Right cardiac atrium (tissue), 5 donors: ENCODE results near the gene PLIN4. TPM values are rescaled to one million over a fixed set of nuclear protein-coding genes. Genes with fewer than 3 reads are reported as not detected.
"Not testable (repeated sequence)": the region's sequence is repeated elsewhere in the genome, so short reads cannot be mapped to it uniquely, and the experiment has no call there.

Experiments
- ATAC-seq, 2 donors: fragments of 200-7000 bp; cut with Tn5 transposase; one replicate each; pipeline versions ENCODE4 v1.8.0 to v1.9.1; 2020; ENCODE audit warnings: moderate library complexity in 2 of 2, mild to moderate bottlenecking in 1 of 2
- DNase-seq, 3 donors: peaks; one replicate each; pipeline ENCODE4 v3.0.0-alpha.2; 2020
- H3K27ac ChIP-seq: one replicate; pipeline ENCODE4 v1.5.1; 2013; ENCODE audit warnings: mild to moderate bottlenecking, low read length, control low read depth, moderate library complexity
- H3K27me3 ChIP-seq: one replicate; pipeline ENCODE4 v1.6.1; 2013; ENCODE audit not compliant: control insufficient read depth, insufficient read depth
- H3K4me1 ChIP-seq: one replicate; pipeline ENCODE4 v1.6.1; 2013; ENCODE audit warnings: low read length; ENCODE audit not compliant: control insufficient read depth, insufficient read depth
- H3K4me3 ChIP-seq: one replicate; pipeline ENCODE4 v1.5.1; 2013; ENCODE audit warnings: low read length, control low read depth
- H3K9me3 ChIP-seq: one replicate; pipeline ENCODE4 v1.6.1; 2013; ENCODE audit warnings: low read length; ENCODE audit not compliant: control insufficient read depth
- WGBS: extraction: QIAGEN DNeasy Blood & Tissue Kit; methylation state at CpG from one replicate; pipeline ENCODE4 v1.1.7; 2013; 5-methylcytosine and 5-hydroxymethylcytosine counted together
- intact Hi-C, 4 donors: fragments of 100-400 bp; cut with DNase I; formaldehyde crosslinking; loops; one replicate each; pipeline versions ENCODE4 v1.11.0 to v1.14.0; 2022 to 2023
- long read RNA-seq, 4 donors: library from polyadenylated mRNA; unstranded; transcript quantifications; one replicate each; pipeline ENCODE4 v2.0.0, GENCODE V29; 2020 to 2021
- polyA plus RNA-seq: library from polyadenylated mRNA; stranded (reverse); fragments of 200-250 nt; gene quantifications from one replicate; pipeline ENCODE4 v1.2.3, GENCODE V29; 2013
- total RNA-seq, 4 donors: library from RNA; stranded (reverse); fragmentation: NEBNext Ultra II Directional; extraction: Animal tissue kit (Norgen Biotek cat#: 25700); gene quantifications; one replicate each; pipeline ENCODE4 v1.2.1, GENCODE V29; 2021
- donor health status: healthy with polysubstance abuse.
- donor health status: DM: no; HTN: yes; CAD: no.
- donor health status: DM: no; HTN: no; CAD: no.
- donor health status: DM: no; HTN: yes; CAD: no; lungs with severe emphysema.
- donor health status: DM: yes; HTN: yes; CAD: no.

Gene PLIN4, protein sequence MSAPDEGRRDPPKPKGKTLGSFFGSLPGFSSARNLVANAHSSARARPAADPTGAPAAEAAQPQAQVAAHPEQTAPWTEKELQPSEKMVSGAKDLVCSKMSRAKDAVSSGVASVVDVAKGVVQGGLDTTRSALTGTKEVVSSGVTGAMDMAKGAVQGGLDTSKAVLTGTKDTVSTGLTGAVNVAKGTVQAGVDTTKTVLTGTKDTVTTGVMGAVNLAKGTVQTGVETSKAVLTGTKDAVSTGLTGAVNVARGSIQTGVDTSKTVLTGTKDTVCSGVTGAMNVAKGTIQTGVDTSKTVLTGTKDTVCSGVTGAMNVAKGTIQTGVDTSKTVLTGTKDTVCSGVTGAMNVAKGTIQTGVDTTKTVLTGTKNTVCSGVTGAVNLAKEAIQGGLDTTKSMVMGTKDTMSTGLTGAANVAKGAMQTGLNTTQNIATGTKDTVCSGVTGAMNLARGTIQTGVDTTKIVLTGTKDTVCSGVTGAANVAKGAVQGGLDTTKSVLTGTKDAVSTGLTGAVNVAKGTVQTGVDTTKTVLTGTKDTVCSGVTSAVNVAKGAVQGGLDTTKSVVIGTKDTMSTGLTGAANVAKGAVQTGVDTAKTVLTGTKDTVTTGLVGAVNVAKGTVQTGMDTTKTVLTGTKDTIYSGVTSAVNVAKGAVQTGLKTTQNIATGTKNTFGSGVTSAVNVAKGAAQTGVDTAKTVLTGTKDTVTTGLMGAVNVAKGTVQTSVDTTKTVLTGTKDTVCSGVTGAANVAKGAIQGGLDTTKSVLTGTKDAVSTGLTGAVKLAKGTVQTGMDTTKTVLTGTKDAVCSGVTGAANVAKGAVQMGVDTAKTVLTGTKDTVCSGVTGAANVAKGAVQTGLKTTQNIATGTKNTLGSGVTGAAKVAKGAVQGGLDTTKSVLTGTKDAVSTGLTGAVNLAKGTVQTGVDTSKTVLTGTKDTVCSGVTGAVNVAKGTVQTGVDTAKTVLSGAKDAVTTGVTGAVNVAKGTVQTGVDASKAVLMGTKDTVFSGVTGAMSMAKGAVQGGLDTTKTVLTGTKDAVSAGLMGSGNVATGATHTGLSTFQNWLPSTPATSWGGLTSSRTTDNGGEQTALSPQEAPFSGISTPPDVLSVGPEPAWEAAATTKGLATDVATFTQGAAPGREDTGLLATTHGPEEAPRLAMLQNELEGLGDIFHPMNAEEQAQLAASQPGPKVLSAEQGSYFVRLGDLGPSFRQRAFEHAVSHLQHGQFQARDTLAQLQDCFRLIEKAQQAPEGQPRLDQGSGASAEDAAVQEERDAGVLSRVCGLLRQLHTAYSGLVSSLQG (N-terminal part only)
- total RNA-seq (100 to 1,000 TPM; 102 to 201 (median 112) TPM), polyA plus RNA-seq (171 TPM)
- long read RNA-seq, donor 1, full-length matches to known transcripts, result 6 of 365 reads
- long read RNA-seq, donor 1, partial matches to known transcripts, result 116 of 365 reads
- long read RNA-seq, donor 1, other reads (novel, unspliced or antisense), result 243 of 365 reads
- long read RNA-seq, donor 2, partial matches to known transcripts, result 188 of 235 reads
- long read RNA-seq, donor 2, other reads (novel, unspliced or antisense), result 47 of 235 reads
- long read RNA-seq, donor 3, full-length matches to known transcripts, result 2 of 516 reads
- long read RNA-seq, donor 3, partial matches to known transcripts, result 242 of 516 reads
- long read RNA-seq, donor 3, other reads (novel, unspliced or antisense), result 272 of 516 reads
- long read RNA-seq, donor 4, full-length matches to known transcripts, result 2 of 202 reads
- long read RNA-seq, donor 4, partial matches to known transcripts, result 64 of 202 reads
- long read RNA-seq, donor 4, other reads (novel, unspliced or antisense), result 136 of 202 reads

GRCh38 chr19:4518345-4519171 lies at the start of gene PLIN4:
TSS of gene PLIN4 (minus strand) at chr19:4518486. CDS start at chr19:4518272, 214 bp downstream.
- ATAC-seq, result peak; percentile 78 to 84
- H3K27ac ChIP-seq, result peak within 1 kb of the TSS; percentile 79
- WGBS, result 40% methylated on average over 34 of the region's 34 CpGs
- H3K4me3 ChIP-seq, result peak within 1 kb of the TSS; percentile 33
- intact Hi-C loops, result no loop called here
- no peaks in the 10 kb centered on the region for H3K27me3 ChIP-seq
- H3K4me1 ChIP-seq, result no peaks in the 10 kb centered on the region
- H3K9me3 ChIP-seq, result no peaks in the 10 kb centered on the region
- peak; percentile 83 to 94 (median 90) for DNase-seq

GRCh38 chr19:4567584-4568071 lies 49.3 kb upstream of the PLIN4 start:
- no peaks in the 10 kb centered on the region for H3K27me3 ChIP-seq
- 43% methylated on average over 14 of the region's 14 CpGs for WGBS
- no peak overlapping the region for H3K4me3 ChIP-seq
- no peak overlapping the region for H3K27ac ChIP-seq
- intact Hi-C loops, result no loop called here
- DNase-seq (peak; percentile 72 to 88 (median 87)), ATAC-seq (peak; percentile 75 to 88)
- no peaks in the 10 kb centered on the region for H3K4me1 ChIP-seq
- no peaks in the 10 kb centered on the region for H3K9me3 ChIP-seq

- Histone ChIP-seq H3K27ac (no peak overlapping the region), H3K4me3 (no peak overlapping the region), H3K9me3 (no peaks in the 10 kb centered on the region), H3K4me1 (no peaks in the 10 kb centered on the region), H3K27me3 (no peaks in the 10 kb centered on the region)
- WGBS, result 90% methylated on average over 35 of the region's 35 CpGs
- intact Hi-C loops, result no loop called here
- ATAC-seq, result no peak
- DNase-seq, result peak in 1 of 3 donors; percentile 46
These were observed 48.2 kb upstream of the PLIN4 start for GRCh38 chr19:4566402-4567051.

- intact Hi-C loops, H3K4me1 ChIP-seq, ATAC-seq, H3K9me3 ChIP-seq, H3K27me3 ChIP-seq, H3K4me3 ChIP-seq, H3K27ac ChIP-seq: not testable (repeated sequence)
- WGBS, result 77% methylated on average over 5 of the region's 5 CpGs
- DNase-seq, result peak in 1 of 3 donors; percentile 2
These were observed 45.3 kb upstream of the PLIN4 start for GRCh38 chr19:4563562-4563961.

DNA sequence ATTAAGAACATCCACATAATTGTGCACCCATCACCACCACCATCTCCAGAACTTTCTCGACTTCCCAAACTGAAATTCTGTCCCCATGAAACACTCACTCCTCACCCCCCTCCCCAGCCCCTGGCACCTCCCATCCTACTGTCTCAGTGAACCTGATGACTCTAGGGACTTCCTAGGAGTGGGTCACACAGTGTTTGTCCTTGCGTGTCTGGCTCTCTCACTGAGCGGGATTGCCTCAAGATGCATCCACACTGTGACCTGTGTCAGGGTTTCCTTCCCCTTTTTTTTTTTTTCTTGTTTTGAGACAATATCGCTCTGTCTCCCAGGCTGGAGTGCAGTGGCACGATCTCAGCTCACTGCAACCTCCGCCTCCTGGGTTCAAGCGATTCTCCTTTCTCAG lies 43.8 kb upstream of the PLIN4 start:
- H3K27ac ChIP-seq, result not testable (repeated sequence)
- ATAC-seq, result peak in 1 of 2 donors; percentile 42

DNA sequence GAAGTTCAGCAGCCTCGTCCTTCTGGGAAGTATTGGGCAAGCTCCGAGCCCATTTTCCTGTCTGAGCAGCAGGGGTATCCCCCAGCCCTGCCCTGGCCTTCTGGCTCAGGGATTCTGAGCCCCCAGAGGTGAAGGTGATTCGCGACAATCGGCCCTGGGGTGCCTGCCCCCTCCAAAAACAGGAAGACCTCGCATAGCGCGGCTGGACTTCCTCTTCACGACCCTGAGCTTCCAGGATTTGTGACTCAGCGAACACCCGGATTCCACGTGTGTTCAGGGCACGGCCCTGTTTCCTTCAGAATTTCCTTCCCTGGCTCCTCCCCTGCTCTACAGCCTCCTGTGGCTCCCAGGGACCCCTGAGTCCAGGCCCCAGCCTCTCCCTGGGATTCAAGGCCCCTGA lies 41.3 kb upstream of the PLIN4 start, which contains the start of gene SEMA6B:
SEMA6B (minus strand) TSS at position 116 of the 400 bp plus-strand sequence. CDS start 1,227 bp downstream, outside the sequence.
- intact Hi-C loops, result loop anchor here in 2 of 4 donors (5.0 kb wide), 1 partner anchor 78 kb away; the partner anchor contains the start of gene TNFAIP8L1 (in 2 of the 2)
- Histone ChIP-seq H3K9me3 (no peaks in the 10 kb centered on the region), H3K27ac (peak within 1 kb of the TSS; percentile 81), H3K4me3 (peak within 1 kb of the TSS; percentile 65), H3K4me1 (no peaks in the 10 kb centered on the region), H3K27me3 (no peaks in the 10 kb centered on the region)
- peak; percentile 71 to 81 (median 72) for DNase-seq
- peak; percentile 69 to 83 for ATAC-seq
- 61% methylated on average over 13 of the region's 13 CpGs for WGBS

More for the DNA sequence above, 43.8 kb upstream of the PLIN4 start:
- H3K27me3 ChIP-seq, DNase-seq, intact Hi-C loops, H3K9me3 ChIP-seq, H3K4me3 ChIP-seq, H3K4me1 ChIP-seq: not testable (repeated sequence)
- 72% methylated on average over 7 of the region's 7 CpGs for WGBS

GRCh38 chr19:4557971-4558941 lies 40.0 kb upstream of the PLIN4 start:
- peak overlapping the region; percentile 65 for H3K4me3 ChIP-seq
- no peaks in the 10 kb centered on the region for H3K4me1 ChIP-seq
- 23% methylated on average over 44 of the region's 44 CpGs for WGBS
- intact Hi-C loops, result loop anchor here in 2 of 4 donors (5.0 kb wide), 1 partner anchor 79 kb away; the partner anchor contains the start of gene TNFAIP8L1 (in 2 of the 2)
- ATAC-seq, result no peak
- no peaks in the 10 kb centered on the region for H3K9me3 ChIP-seq
- H3K27ac ChIP-seq, result no peak overlapping the region
- peak in 2 of 3 donors; percentile 77 to 78 for DNase-seq
- no peaks in the 10 kb centered on the region for H3K27me3 ChIP-seq
